8988T (cell line): ENCODE data around the gene KDR.

ENCODE experiments used
- DNase-seq: peaks from one replicate; pipeline ENCODE4 v3.0.0; 2011

Gene KDR

GRCh38 chr4:55125087-55125721, at the start of gene KDR:
KDR (minus strand) TSS chr4:55125595; CDS start chr4:55125293, 302 bp downstream.
- DNase-seq = no peak

- DNase-seq = no peak
Observed at GRCh38 chr4:55173580-55173979, 48.2 kb upstream of the KDR start.

- DNase-seq = no peak
Observed at GRCh38 chr4:55172694-55173287, 47.4 kb upstream of the KDR start.

- no peak for DNase-seq
Observed at GRCh38 chr4:55170462-55170861, 45.1 kb upstream of the KDR start.

- no peak for DNase-seq
Observed at GRCh38 chr4:55169352-55169961, 44.1 kb upstream of the KDR start.

- no peak for DNase-seq
Observed at GRCh38 chr4:55162396-55162795, 37.0 kb upstream of the KDR start.

- DNase-seq = no peak
Observed at GRCh38 chr4:55161739-55162138, 36.3 kb upstream of the KDR start.

GRCh38 chr4:55159851-55160250, 34.5 kb upstream of the KDR start:
- DNase-seq = no peak

GRCh38 chr4:55158957-55159356, 33.6 kb upstream of the KDR start:
- no peak for DNase-seq

- DNase-seq = no peak
Observed at GRCh38 chr4:55157559-55158277, 32.3 kb upstream of the KDR start.

- no peak for DNase-seq
Observed at GRCh38 chr4:55154933-55155332, 29.5 kb upstream of the KDR start.

- DNase-seq = no peak
Observed at GRCh38 chr4:55154290-55154880, 29.0 kb upstream of the KDR start.

GRCh38 chr4:55143858-55144257, 18.5 kb upstream of the KDR start:
- no peak for DNase-seq

- DNase-seq = no peak
Observed at GRCh38 chr4:55138367-55138766, 13.0 kb upstream of the KDR start.

GRCh38 chr4:55136634-55137033, 11.2 kb upstream of the KDR start:
- DNase-seq = no peak

GRCh38 chr4:55133951-55134350, 8.6 kb upstream of the KDR start:
- no peak for DNase-seq

GRCh38 chr4:55132775-55133174, 7.4 kb upstream of the KDR start:
- DNase-seq = no peak

GRCh38 chr4:55127521-55127920, 2.1 kb upstream of the KDR start:
- DNase-seq = no peak

GRCh38 chr4:55127053-55127452, 1.7 kb upstream of the KDR start:
- no peak for DNase-seq

GRCh38 chr4:55125763-55126541, 557 bp upstream of the KDR start:
- no peak for DNase-seq

- DNase-seq = no peak
Observed at GRCh38 chr4:55124322-55125076, 896 bp downstream of the KDR start.

- DNase-seq = no peak
Observed at GRCh38 chr4:55123791-55124190, 1.6 kb downstream of the KDR start.
